GM20431 (cell line): ENCODE data around the gene VEPH1.
"Not testable (repeated sequence)": the region's sequence is repeated elsewhere in the genome, so short reads cannot be mapped to it uniquely, and the experiment has no call there.

Source experiments
- in situ Hi-C: fragments of 300-500 bp; cut with MseI, MboI; formaldehyde crosslinking; loops from one replicate; pipeline ENCODE4 v1.15.0; 2020; ENCODE audit warnings: low sequenced_read_pairs; ENCODE audit not compliant: unreplicated experiment

Gene VEPH1

DNA sequence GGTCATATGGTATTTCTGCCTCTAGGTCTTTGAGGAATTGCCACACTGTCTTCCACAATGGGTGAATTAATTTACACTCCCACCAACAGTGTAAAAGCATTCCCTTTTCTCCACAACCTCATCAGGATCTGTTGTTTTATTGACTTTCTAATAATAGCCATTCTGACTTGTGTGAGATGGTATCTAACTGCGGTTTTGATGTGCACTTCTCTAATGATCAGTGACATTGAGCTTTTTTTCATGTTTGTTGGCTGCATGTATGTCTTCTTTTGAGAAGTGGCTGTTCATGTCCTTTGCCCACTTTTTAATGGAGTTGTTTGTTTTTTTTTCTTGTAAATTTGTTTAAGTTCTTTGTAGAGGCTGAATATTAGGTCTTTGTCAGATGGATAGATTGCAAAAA, 178.3 kb downstream of the VEPH1 start:
- in situ Hi-C loops, result not testable (repeated sequence)

DNA sequence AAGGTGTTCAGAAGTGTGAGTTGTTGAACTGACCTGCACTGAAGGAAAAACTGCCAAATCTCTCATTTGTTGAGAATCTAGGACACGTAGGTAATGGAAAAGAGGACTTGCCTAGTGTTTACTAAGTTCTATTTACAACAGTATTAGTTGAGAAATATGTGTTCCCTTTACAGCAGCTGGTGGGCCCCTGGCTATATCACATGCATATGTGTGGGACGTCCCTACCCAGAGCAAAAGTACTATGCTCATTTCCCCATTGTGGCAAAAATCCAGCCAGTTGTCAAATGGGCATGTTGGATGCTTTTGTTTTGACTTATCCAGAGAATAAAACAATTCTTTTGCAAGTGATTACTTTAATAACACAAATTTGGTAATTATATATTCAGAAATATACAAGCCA, 179.9 kb downstream of the VEPH1 start:
- in situ Hi-C loops, result no loop called here

DNA sequence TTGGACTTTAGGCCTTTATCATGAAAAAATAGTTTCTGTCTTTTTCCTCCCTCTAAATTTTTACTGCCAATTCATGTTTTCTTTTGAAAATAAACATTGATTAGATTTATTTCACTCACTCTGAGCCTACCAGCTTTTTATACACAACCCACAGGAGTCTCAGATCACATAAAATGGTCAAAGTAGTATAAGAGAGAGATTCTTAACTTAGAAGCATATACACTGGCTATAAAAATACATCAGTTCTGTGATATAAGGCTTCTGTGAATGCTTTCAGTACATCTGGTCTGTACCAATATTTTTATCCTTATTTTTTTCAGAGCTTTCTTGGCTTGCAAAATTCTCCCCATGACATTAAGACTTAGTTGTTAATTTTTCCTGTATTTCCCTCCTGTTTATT, 183.5 kb downstream of the VEPH1 start:
- in situ Hi-C loops, result no loop called here

DNA sequence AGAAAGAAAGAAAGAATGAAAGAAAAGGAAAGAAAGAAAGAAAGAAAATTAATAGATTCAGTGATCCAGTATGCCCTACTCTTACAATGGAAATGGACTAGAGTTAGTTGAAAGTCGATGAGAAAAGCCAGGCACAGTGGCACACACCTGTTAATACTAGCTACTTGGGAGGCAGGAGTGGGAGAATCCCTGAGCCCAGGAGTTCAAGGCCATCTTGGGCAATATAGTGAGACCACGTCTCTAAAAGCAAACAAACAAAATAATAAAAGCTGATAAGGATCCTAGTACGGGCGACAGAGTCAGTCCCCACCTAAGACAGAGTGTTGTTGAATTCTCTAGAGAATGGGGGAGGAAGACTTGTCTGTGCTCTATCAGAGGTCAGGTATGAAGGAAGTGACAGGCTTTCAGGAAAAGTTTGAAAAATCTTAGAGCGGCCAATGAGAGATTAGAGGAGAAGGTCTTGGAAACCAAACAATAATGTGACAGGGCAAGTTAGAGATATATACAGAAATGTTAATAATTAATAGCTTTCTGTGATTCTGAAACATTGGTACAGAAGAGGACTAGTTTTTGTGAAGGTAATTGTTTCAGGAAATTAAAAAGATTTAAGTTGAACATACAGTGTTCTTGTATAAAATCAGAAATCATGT, 184.5 kb downstream of the VEPH1 start:
- in situ Hi-C loops, result no loop called here

DNA sequence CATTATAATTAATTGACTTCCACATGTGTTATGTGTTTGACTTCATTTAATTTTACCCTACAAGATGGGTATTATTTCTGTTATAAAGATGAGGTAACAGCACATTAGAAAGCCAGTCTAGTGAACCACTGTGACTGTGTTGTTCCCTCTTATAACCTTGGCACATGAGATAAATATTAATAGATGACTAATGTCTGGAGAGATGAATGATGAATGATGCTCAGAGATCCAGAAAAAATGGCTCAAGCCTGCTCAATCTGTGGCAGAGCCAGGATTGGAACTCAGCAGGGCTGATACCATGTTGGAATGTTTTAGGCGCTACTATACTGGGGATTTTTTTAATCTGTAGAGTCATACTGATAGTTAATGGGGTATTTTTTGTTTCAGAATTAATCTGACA, 185.3 kb downstream of the VEPH1 start:
- in situ Hi-C loops, result no loop called here

DNA sequence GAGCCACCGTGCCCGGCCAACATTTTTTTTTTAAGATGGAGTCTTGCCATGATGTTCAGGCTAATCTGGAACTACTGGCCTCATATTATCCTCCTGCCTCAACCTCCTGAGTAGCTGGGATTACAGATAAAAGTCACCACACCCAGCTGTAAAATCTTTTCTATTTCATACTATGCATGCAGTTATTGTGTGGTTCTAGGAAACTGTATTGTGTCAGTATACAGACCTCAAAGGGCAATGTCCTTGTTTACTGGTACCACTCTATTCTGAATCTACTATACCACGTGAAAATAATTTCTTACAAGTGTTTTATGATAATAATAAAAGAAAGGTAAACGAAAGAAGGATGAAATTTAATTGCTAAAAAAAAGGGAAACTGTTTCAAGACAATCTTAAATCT, 190.0 kb downstream of the VEPH1 start:
- in situ Hi-C loops, result no loop called here

DNA sequence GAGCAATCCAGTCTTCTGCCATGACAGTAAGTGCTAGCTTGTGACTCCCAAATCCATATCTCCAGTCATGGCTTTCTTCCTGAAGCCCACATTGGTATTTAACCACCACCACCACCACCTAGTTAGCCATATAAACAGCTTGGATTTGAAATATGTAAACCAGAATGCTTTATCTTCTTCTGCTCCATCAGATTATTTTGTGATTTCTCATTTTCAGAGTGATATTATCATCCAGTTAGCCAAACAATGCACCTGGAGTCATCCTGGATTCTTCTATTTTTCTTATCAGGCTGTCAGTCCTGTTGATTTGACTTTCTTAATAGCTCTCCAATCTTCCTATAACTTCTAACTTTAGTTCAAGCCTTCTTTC, 190.9 kb downstream of the VEPH1 start:
- in situ Hi-C loops, result no loop called here

DNA sequence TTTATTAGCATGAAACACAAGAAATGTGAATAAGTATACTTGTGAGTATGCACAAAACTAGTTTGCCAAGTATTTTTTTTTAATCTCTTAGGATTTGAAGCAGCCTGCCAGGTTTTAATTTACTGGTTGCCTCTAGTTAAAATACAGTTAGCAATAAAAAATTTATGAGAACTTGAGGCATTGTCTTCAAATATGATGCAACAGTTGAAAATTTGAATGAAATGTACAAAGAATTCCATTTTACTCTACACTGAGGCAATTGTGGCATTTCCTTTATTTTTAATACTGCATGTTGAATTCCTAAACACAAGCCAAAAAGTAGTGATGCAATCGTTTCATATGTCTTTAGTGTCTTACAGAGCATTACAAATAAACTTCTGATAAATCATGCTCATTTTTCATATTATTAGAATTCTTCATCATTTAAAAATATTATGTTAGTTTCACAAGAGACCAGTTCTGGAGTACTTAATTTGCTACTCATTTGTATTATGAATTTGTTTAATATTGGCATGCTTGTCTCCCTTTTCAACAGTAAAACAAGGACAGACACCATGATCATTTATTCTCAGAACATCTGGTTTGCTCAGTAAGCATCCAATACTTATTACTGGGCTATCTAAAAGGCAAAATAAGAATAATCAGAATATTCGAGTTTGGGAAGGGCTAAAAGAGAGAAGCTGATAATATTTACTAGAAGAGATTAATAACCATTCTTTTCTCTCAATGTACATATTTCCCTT, 191.4 kb downstream of the VEPH1 start:
- in situ Hi-C loops, result no loop called here

DNA sequence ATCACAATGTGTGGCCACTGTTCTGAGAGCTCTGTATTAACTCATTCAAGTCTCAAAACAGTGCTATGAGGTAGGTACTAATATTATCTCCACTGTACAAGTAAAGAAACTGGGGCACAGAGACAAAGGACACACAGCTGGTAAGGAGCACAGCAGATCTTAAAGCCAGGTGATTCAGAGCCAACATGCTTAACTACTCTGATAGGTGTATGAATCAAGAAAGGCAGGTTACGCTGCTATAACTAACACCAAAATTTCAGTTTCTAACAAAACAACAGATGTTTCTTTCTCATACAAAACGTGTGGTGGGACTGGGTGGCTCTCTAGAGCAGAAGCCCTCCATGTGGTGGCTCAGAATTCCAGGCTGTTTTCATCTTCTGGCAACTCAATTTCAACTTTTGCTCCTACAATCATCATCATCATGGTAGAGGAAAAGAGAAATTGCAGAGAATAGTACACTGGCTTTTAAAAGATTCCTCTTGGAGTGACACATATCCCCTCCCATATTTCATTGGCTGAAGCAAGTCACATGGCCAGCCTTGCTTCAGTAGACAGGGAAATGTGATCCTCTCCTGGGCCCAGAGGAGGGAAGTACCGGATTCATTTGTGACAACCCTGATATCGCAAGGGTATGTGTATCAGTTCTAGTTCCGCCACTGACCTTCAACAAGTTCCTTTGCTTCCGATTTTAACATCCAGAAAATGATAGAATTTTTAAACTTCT, 192.7 kb downstream of the VEPH1 start:
- in situ Hi-C loops, result no loop called here

DNA sequence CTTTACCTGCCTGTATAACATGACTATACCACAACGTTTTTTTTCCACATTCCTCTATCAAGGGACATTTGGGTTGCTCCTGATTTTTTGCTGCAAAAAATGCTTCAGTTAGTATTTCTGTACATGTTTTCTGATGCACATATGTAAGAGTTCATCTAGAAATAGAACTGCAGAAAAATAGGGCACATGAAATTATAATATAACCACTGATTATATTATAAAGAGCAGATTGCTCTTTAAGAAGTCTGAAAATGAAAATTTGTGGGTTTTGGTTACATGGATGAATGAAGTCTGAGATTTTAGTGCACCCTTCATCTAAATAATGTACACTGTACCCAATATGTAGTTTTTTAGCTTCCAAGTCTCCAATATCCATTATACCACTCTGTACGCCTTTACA, 196.7 kb downstream of the VEPH1 start:
- in situ Hi-C loops, result no loop called here

DNA sequence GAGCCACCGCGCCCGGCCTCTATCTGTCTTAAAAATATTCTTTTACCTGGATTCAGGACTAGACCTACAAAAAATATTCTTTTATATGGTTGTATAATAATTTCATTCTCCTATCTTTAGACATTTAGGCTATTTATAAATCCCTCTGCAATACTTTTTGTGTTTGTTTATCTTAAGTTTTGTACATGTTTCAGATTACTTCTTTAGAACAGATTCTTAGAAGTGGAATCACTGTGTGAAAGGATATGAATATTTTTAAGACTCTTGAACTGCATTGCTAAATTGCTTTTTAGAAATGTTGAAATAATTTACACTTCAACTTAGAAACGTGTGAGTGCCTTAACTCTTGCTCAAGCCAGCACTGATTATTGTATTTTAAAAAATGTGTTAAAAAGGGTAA, 197.8 kb downstream of the VEPH1 start:
- in situ Hi-C loops, result no loop called here

DNA sequence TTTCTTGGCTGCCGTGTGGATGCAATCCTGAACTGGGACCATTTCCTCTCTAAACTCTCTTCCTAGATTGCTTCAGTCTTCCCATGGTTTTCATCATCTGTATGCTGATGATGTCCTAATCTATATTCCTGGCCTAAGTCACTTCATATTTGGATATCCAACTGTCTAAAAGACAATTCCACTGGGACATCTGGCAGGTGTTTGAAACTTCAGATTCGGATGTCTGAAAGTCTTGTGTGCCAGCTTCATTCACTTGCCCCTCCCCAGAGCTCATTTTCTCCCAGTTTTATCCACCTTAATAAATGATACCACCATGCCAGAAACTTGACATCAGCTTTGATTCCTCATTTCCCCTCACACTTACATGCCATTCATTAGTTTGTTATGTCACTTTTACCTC, 201.5 kb downstream of the VEPH1 start:
- in situ Hi-C loops, result no loop called here

DNA sequence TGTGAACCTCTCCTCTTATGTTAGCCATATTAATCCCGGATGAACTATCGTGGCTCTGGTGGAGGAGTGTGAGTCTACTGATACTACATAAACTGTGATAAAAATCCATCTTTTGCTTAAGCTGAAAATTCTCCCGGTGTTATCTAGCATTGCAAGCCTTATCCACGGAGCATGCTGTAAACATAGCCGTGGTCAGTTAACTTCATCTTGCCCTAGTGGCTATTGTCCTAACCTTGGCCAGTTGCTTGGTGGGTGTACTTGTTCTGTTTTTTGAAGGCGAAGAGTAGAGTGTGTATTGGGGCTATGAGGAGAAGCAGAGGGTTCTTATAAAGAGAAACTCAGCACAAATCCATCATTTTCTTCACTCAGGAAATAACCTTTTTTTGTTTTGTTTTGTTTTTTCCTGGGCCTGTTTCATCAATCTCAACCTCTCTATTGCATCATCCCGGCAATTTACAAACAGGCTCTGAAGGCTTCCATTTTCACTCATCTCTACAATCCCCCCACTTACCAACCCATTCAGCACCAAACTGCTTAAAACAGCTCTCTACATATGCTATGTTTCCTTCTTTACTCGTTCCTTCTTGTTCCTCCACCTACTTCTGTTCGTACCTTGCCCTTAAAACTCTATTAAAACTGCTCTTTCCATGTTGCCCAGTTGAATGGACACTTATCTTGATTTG, 202.1 kb downstream of the VEPH1 start:
- in situ Hi-C loops, result no loop called here

DNA sequence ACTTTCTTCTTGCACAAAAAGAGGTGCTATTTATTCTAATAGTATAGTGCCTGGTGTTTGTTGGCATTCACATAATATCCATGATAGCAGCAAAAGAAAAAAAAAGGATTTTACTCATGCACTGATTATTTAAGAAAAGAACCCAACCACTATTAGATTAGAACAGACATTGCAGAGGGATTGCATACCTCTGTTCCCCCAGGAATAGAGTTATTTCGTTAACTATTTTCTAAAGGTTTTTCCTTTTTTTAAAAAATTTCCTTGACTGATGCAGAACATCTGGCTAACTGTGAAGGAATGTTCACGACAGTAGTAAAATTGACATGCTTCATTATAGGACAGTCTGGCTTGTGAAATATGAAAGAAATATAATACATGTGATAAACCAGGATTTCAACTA, 203.1 kb downstream of the VEPH1 start:
- in situ Hi-C loops, result no loop called here

DNA sequence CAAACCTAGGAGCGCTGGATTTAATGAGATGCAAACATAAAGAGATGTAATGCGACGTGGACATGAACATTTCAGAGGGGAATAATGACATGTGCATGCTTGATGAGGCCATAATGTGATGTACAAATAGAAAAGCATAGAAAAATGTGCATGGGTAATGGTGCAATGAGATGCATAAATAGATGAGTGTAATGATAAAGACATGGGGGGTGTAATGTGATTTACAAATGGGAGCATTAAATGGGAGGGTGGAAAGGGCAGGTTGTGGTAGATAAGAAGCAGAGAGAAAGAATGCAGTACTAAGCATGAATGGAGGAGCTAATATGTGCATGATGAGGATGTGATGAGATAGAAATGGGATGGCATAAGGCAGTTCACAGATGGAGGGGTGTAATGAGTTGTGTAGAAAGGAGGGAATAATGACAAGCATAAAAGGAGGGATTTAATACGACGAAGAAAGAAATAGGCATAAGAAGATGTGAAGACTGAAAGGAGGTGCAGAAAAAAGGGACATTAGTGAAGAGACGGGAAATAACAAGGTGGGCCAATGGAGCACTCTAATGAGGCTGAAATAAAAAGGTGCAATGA, 205.8 kb downstream of the VEPH1 start:
- in situ Hi-C loops, result no loop called here

DNA sequence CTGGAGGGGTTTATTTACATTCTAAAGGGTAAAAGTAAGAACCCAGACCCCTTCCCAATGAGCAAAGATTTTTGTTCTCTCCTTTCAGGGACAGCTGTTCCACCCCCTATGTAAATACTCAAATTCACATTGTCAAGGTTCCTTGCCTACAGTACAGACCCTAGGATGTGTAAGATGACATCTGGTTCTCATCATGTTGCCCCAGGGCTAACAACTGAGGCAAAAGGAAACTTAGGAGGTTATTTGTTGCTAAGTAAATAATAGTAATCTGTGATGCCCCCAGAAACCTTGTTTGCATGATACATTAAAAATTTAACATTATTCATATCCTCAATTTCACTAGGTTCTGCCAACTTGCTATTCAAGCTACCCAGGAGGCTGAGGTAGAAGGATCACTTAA, 208.3 kb downstream of the VEPH1 start:
- in situ Hi-C loops, result no loop called here

DNA sequence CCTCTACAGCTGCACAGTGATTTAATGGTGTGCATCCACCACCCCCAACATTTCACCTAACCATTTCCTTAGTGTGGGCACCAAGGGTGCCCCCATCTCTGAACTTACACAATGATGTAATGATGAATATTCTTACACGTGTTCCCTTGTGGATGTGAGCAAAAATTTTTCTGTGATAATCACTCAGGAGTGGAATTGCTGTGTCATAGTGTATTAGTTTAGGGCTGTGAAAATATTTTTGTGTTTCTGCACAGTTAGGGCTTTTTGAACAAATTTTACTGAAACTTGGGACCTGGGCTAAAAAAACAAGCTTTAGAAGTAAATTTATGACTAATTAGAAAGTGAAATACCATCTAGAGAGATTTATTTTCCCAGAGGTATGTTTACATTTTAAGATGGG, 208.7 kb downstream of the VEPH1 start:
- in situ Hi-C loops, result no loop called here

DNA sequence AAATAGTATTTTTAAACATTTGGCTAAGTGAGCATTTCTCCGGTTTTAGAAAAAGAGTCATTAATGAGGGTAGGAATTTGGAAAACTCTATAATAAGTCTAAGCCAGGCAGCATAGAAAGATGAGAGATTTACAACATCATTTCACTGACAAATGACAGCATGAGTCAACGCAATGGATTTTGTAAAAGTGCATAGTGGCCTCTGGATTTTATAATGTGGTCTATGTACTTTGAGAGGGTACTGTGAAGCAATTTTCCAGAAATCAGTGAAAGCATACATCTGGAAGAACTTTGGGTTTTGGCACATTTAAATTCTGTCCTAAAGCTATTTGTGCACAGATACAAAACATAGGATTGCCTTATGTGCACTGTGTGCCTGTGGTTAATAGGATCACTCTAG, 212.4 kb downstream of the VEPH1 start:
- in situ Hi-C loops, result no loop called here

DNA sequence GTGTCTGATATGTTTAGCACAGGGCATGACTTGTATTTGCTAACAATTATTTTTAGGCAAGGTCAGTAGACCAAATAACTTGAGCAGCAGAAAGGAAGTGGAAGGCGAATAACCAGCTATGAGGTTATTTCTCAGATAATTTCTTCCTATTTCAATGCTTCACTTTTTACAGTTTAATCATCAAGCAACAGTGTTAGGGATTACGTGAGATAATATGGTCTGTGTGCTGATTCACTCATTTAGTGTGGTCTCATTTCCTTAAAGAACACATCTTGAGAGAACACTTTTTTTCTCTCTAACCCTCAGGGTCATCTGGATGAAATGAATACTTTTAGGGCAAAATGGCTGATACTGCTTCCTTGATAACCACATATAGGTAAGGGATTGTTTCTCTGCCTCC, 217.2 kb downstream of the VEPH1 start:
- in situ Hi-C loops, result no loop called here

DNA sequence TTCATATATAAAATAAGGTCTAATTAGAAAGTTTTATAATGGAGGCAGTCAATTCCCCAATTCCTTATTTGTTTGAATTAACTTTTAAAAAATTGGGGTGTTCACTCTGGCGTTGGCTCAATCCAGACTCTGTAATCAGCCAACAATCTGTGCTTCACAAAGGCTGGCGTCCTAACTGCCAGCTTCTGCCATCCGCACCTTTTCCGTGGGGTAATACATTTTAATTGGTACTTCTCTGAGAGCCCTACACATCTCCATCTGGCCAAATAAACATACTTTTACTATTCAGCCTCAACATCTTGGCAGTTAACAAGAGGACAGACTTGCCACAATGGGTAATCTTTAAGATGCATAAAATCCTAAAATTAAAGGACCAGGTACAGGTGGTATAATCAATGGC, 218.1 kb downstream of the VEPH1 start:
- in situ Hi-C loops, result no loop called here

DNA sequence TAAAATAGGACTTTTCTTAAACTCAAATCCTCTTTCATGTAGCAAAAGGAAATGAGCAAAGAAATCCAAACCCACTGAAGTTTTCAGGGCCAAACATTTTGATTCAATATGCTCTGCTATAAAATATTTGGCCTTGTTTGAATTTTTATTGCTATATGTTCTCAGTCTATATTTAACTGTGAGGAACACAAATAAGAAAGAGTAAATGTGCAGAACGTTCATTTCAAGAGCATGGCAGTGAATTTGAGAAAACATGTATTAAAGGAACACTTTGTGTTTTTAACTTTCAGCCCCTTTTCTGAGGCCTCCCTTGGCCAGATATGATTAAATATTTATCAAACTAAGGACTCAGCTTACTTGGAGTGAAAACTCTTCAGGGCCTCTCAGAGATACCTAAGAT, 218.5 kb downstream of the VEPH1 start:
- in situ Hi-C loops, result no loop called here
